Measurements from ENCODE around the gene LHFPL3. TPM values are rescaled to one million over a fixed set of nuclear protein-coding genes. Genes with fewer than 3 reads are reported as not detected.

Gene LHFPL3
- total and polyA plus RNA-seq, 9 of the 15 experiments (the other 6 are each of a cell fraction or from before 2014, with no cell fraction given): 0.21 to 0.52 TPM; not detected in 7

GRCh38 chr7:104551226-104551625 is 222.8 kb downstream of the LHFPL3 start:
- DNase-seq (ENCODE audit: extremely low read depth in 1 of 4, low spot score in 3 of 4) (no peak), FAIRE-seq (no peak), ATAC-seq (no peak)
- WGBS (ENCODE audit: insufficient coverage, low coverage, missing lambda C conversion rate): 0% methylated on average over 1 of the region's 1 CpG
- intact Hi-C loops (cut with micrococcal nuclease) (no loop called here), in situ Hi-C loops (cut with MboI) (no loop called here)
- ChIA-PET CTCF (ENCODE audit: low intra/inter-chr PET ratio) (no interaction called here), POLR2A (no interaction called here)
- H3K9ac ChIP-seq (ENCODE audit: insufficient read depth in 1 of 2, low read depth in 2 of 2, low read length in 2 of 2): no peak overlapping the region
- H3K4me3 ChIP-seq: no peak overlapping the region
- H3K9me3 ChIP-seq (replicated peaks; ENCODE audit: control insufficient read depth, insufficient read depth, low read depth, low read length): no peaks in the 10 kb centered on the region
- no peaks in the 10 kb centered on the region for H3K9me1 ChIP-seq (ENCODE audit: control insufficient read depth, insufficient read depth, low read length)
- no TSS peak for BruUV-seq (replicated peaks)
- H3K79me2 ChIP-seq (ENCODE audit: control insufficient read depth, insufficient read depth, low read length): no peaks in the 10 kb centered on the region
- no peaks in the 10 kb centered on the region for H3K36me3 ChIP-seq (ENCODE audit: control insufficient read depth, insufficient read depth, low read length)
- H3K27ac ChIP-seq (ENCODE audit: extremely low read depth, low read depth, low read length): no peak overlapping the region
- H3K27me3 ChIP-seq (ENCODE audit: control insufficient read depth in 2 of 2, insufficient read depth in 2 of 2, low read length in 2 of 2): no peaks in the 10 kb centered on the region
- H3K4me2 ChIP-seq (ENCODE audit: insufficient read depth, low read length): no peak overlapping the region
- no peaks in the 10 kb centered on the region for H3K4me1 ChIP-seq (replicated peaks in 1 of 2; ENCODE audit: control insufficient read depth in 2 of 2, insufficient read depth in 2 of 2, low read length in 2 of 2)
- H4K20me1 ChIP-seq (replicated peaks; ENCODE audit: control insufficient read depth, insufficient read depth, low read length): no peaks in the 10 kb centered on the region
- no peak overlapping the region for H2AFZ ChIP-seq (ENCODE audit: low read depth, low read length)
- TF ChIP-seq ARID3B (CRISPR knock-in tag; IDR thresholded peaks at IDR 0.05; ENCODE audit: borderline replicate concordance) (no peak), ZKSCAN1 (IDR thresholded peaks at IDR 0.05; ENCODE audit: low read depth, low read length) (no peak), THRAP3 (IDR thresholded peaks at IDR 0.05; ENCODE audit: borderline replicate concordance) (no peak), ZBTB1 (CRISPR knock-in tag; IDR thresholded peaks at IDR 0.05; ENCODE audit: borderline replicate concordance, low read depth) (no peak), MCM3 (IDR thresholded peaks at IDR 0.05) (no peak), CHD1 (IDR thresholded peaks at IDR 0.05; ENCODE audit: low read length) (no peak), SIN3B (IDR thresholded peaks at IDR 0.05; ENCODE audit: low read depth) (no peak), ZNF311 (CRISPR knock-in tag; IDR thresholded peaks at IDR 0.05) (no peak), CBFA2T2 (conservative IDR thresholded peaks at IDR 0.05) (no peak), CBFA2T3 (IDR thresholded peaks at IDR 0.05) (no peak), HNRNPK (IDR thresholded peaks at IDR 0.05; ENCODE audit: low read depth, low read length, poor library complexity, severe bottlenecking) (no peak), TFAP4 (CRISPR knock-in tag; IDR thresholded peaks at IDR 0.05; ENCODE audit: borderline replicate concordance) (no peak), U2AF2 (optimal IDR thresholded peaks at IDR 0.05; ENCODE audit: low read depth, low read length) (no peak), RBM17 (IDR thresholded peaks at IDR 0.05; ENCODE audit: borderline replicate concordance, low read depth, low read length) (no peak), VEZF1 (CRISPR knock-in tag; IDR thresholded peaks at IDR 0.05) (no peak), BRD9 (IDR thresholded peaks at IDR 0.05; ENCODE audit: low read depth, partially characterized antibody) (no peak)
- TF ChIP-seq, protein P1, sequence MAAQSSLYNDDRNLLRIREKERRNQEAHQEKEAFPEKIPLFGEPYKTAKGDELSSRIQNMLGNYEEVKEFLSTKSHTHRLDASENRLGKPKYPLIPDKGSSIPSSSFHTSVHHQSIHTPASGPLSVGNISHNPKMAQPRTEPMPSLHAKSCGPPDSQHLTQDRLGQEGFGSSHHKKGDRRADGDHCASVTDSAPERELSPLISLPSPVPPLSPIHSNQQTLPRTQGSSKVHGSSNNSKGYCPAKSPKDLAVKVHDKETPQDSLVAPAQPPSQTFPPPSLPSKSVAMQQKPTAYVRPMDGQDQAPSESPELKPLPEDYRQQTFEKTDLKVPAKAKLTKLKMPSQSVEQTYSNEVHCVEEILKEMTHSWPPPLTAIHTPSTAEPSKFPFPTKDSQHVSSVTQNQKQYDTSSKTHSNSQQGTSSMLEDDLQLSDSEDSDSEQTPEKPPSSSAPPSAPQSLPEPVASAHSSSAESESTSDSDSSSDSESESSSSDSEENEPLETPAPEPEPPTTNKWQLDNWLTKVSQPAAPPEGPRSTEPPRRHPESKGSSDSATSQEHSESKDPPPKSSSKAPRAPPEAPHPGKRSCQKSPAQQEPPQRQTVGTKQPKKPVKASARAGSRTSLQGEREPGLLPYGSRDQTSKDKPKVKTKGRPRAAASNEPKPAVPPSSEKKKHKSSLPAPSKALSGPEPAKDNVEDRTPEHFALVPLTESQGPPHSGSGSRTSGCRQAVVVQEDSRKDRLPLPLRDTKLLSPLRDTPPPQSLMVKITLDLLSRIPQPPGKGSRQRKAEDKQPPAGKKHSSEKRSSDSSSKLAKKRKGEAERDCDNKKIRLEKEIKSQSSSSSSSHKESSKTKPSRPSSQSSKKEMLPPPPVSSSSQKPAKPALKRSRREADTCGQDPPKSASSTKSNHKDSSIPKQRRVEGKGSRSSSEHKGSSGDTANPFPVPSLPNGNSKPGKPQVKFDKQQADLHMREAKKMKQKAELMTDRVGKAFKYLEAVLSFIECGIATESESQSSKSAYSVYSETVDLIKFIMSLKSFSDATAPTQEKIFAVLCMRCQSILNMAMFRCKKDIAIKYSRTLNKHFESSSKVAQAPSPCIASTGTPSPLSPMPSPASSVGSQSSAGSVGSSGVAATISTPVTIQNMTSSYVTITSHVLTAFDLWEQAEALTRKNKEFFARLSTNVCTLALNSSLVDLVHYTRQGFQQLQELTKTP (IDR thresholded peaks at IDR 0.05; ENCODE audit: low read depth in 1 of 2, partially characterized antibody in 2 of 2): no peak

Measured in K562 (cell line).